K562 (cell line): ENCODE measurements around the gene HUNK. TPM values are rescaled to one million over a fixed set of nuclear protein-coding genes. Genes with fewer than 3 reads are reported as not detected.
A peak's percentile ranks its signal among the peaks of the same experiment; 100 is the strongest.

Source experiments
- ATAC-seq: fragments of 200-7000 bp; cut with Tn5 transposase; 3 replicates; pipeline ENCODE4 v1.9.1; 2020; ENCODE audit warnings: moderate library complexity
- BruUV-seq: library from RNA; stranded (reverse); fragments of 400-500 nt; replicated peaks from 2 replicates; lab custom pipeline; 2021; lab: Mats Ljungman, UMichigan
- CTCF ChIA-PET: fragments of 300-600 bp; formaldehyde crosslinking; extraction: SDS; loops from one replicate; lab custom pipeline; 2021; ENCODE audit warnings: low intra/inter-chr PET ratio; lab: Yijun Ruan, JAX
- POLR2A ChIA-PET: fragments of 300-600, 350-650 bp; sonication (Branson Sonifier 250); formaldehyde crosslinking; extraction: SDS; loops from one replicate; lab custom pipeline; 2021; ENCODE audit warnings: antibody characterized with exemption, inconsistent platforms; lab: Yijun Ruan, JAX
- DNase-seq, 4 experiments: peaks; one replicate each; pipeline versions ENCODE4 v3.0.0 to v3.0.0-alpha.2; 2011 to 2018; ENCODE audit warnings: low spot score in 3 of 4, mixed read lengths in 3 of 4; ENCODE audit errors: extremely low read depth in 1 of 4
- FAIRE-seq: peaks from 2 replicates; lab custom pipeline; 2011; peaks lifted over from hg19 to GRCh38; lab: Jason Lieb, UNC
- H2AFZ ChIP-seq: 2 replicates; pipeline ENCODE4 v1.6.0; 2011; ENCODE audit warnings: low read depth, low read length, control low read depth, inconsistent platforms
- H3K27ac ChIP-seq: fragments of 200-600 bp; 3 replicates; pipeline ENCODE4 v1.8.0; 2011; ENCODE audit warnings: low read depth, mild to moderate bottlenecking, control low read depth, inconsistent platforms, low read length, moderate library complexity, mixed read lengths; ENCODE audit errors: extremely low read depth
- H3K27me3 ChIP-seq, 2 experiments: fragments of 300-600 bp in 1 of 2; 2 replicates in 1 of 2; 3 replicates in 1 of 2; pipeline versions ENCODE4 v1.6.0 to v1.8.0; 2011; ENCODE audit warnings: inconsistent platforms in 2 of 2, low read length in 2 of 2, mild to moderate bottlenecking in 1 of 2, mixed read lengths in 1 of 2, moderate library complexity in 1 of 2; ENCODE audit not compliant: control insufficient read depth in 2 of 2, insufficient read depth in 2 of 2
- H3K36me3 ChIP-seq: fragments of 300-600 bp; 3 replicates; pipeline ENCODE4 v1.8.0; 2011; ENCODE audit warnings: mild to moderate bottlenecking, low read length, inconsistent platforms; ENCODE audit not compliant: control insufficient read depth, insufficient read depth
- H3K4me1 ChIP-seq, 2 experiments: fragments of 200-600 bp in 1 of 2; replicated peaks in 1 of 2; 2 replicates in 1 of 2; 3 replicates in 1 of 2; pipeline versions ENCODE4 v1.5.1 to v1.8.0; 2011; ENCODE audit warnings: inconsistent platforms in 2 of 2, low read length in 2 of 2, mild to moderate bottlenecking in 1 of 2, mixed read lengths in 1 of 2, moderate library complexity in 1 of 2; ENCODE audit not compliant: control insufficient read depth in 2 of 2, insufficient read depth in 2 of 2
- H3K4me2 ChIP-seq: 2 replicates; pipeline ENCODE4 v1.6.1; 2011; ENCODE audit warnings: low read length, control low read depth, inconsistent platforms, mixed read lengths; ENCODE audit not compliant: insufficient read depth
- H3K4me3 ChIP-seq: fragments of 200-600 bp; sonication (generic), shearing (Covaris generic); 2 replicates; pipeline ENCODE4 v1.5.1; 2016; ENCODE audit warnings: control low read depth, inconsistent platforms
- H3K79me2 ChIP-seq: fragments of 200-600 bp; 3 replicates; pipeline ENCODE4 v1.8.0; 2011; ENCODE audit warnings: low read length, inconsistent platforms; ENCODE audit not compliant: control insufficient read depth, insufficient read depth
- H3K9ac ChIP-seq, 2 experiments: 2 replicates each; pipeline versions ENCODE4 v1.6.0 to v1.6.1; 2011; ENCODE audit warnings: low read depth in 2 of 2, low read length in 2 of 2, control low read depth in 1 of 2, inconsistent platforms in 1 of 2, mild to moderate bottlenecking in 1 of 2, mixed read lengths in 1 of 2; ENCODE audit not compliant: insufficient read depth in 1 of 2
- H3K9me1 ChIP-seq: one replicate; pipeline ENCODE4 v1.6.0; 2011; ENCODE audit warnings: inconsistent platforms, mild to moderate bottlenecking, low read length, moderate library complexity; ENCODE audit not compliant: control insufficient read depth, insufficient read depth
- H3K9me3 ChIP-seq: replicated peaks from 2 replicates; pipeline ENCODE4 v1.5.1; 2011; ENCODE audit warnings: low read depth, low read length, inconsistent platforms; ENCODE audit not compliant: control insufficient read depth, insufficient read depth
- H4K20me1 ChIP-seq: replicated peaks from 2 replicates; pipeline ENCODE4 v1.6.1; 2011; ENCODE audit warnings: low read length, inconsistent platforms, mixed read lengths; ENCODE audit not compliant: control insufficient read depth, insufficient read depth
- CTCFL ChIP-seq: IDR thresholded peaks from 2 replicates; pipeline ENCODE4 v1.6.1; 2011; ENCODE audit warnings: borderline replicate concordance, low read depth, mild to moderate bottlenecking, moderate library complexity, low read length; ENCODE audit not compliant: insufficient read depth, poor library complexity, severe bottlenecking
- FUS ChIP-seq: fragments of 200-400 bp; formaldehyde crosslinking; optimal IDR thresholded peaks from 2 replicates; pipeline ENCODE3; 2017; ENCODE audit warnings: low read depth, low read length
- KAT2B ChIP-seq: IDR thresholded peaks from one replicate; pipeline ENCODE4 v1.6.1; 2012; ENCODE audit warnings: low read depth, mild to moderate bottlenecking, control low read depth, inconsistent platforms, low read length, moderate library complexity
- KDM2B ChIP-seq: fragments of 250-450 bp; sonication (Bioruptor Pico); IDR thresholded peaks from 2 replicates; pipeline ENCODE4 v1.8.0; 2021; ENCODE audit warnings: mild to moderate bottlenecking, moderate library complexity
- NCOA6 ChIP-seq: fragments of 450-650 bp; IDR thresholded peaks from 2 replicates; pipeline ENCODE4 v1.6.1; 2017; ENCODE audit warnings: mild to moderate bottlenecking
- RAD21 ChIP-seq, 2 experiments: fragments of 250-450 bp in 1 of 2; fragments of 450-650 bp in 1 of 2; sonication (Bioruptor Pico) in 1 of 2; formaldehyde crosslinking in 1 of 2; IDR thresholded peaks in 1 of 2; conservative IDR thresholded peaks in 1 of 2; 2 replicates each; pipeline versions ENCODE4 v1.4.0 to v1.8.0; 2020 to 2022; ENCODE audit warnings: mild to moderate bottlenecking in 2 of 2, moderate library complexity in 1 of 2
- RBM25 ChIP-seq: fragments of 200-400 bp; formaldehyde crosslinking; IDR thresholded peaks from 2 replicates; pipeline ENCODE4 v1.6.1; 2018; ENCODE audit warnings: low read length, low read depth, moderate library complexity; ENCODE audit not compliant: severe bottlenecking
- SAFB ChIP-seq: fragments of 200-400 bp; formaldehyde crosslinking; IDR thresholded peaks from 2 replicates; pipeline ENCODE4 v1.6.1; 2017; ENCODE audit warnings: low read depth, low read length, borderline replicate concordance
- SMC3 ChIP-seq: conservative IDR thresholded peaks from 2 replicates; pipeline ENCODE4 v1.6.1; 2011; ENCODE audit warnings: low read depth, low read length, improper control_type of control experiment; ENCODE audit not compliant: insufficient read depth
- ZBTB7A ChIP-seq: IDR thresholded peaks from 2 replicates; pipeline ENCODE4 v1.6.1; 2011; ENCODE audit warnings: low read depth, mild to moderate bottlenecking, low read length, moderate library complexity, borderline replicate concordance; ENCODE audit not compliant: control insufficient read depth
- WGBS: fragments of 100-300 bp; shearing (Covaris generic); methylation state at CpG from one replicate; pipeline ENCODE4 v1.1.6; 2016; ENCODE audit warnings: low coverage, mixed read lengths; ENCODE audit not compliant: insufficient coverage; ENCODE audit errors: missing lambda C conversion rate; 5-methylcytosine and 5-hydroxymethylcytosine counted together
- in situ Hi-C: fragments of 300-500 bp; cut with MboI; formaldehyde crosslinking; loops from 4 replicates; pipeline ENCODE4 v1.15.0; 2018; ENCODE audit warnings: inconsistent platforms, mixed read lengths
- intact Hi-C: fragments of 100-400 bp; cut with micrococcal nuclease; formaldehyde crosslinking; loops from 2 replicates; pipeline ENCODE4 v1.14.2; 2022
- polyA plus RNA-seq, 8 experiments: library from polyadenylated mRNA; depleted of rRNA in 4 of 8; stranded (reverse) in 5 of 8; unstranded in 3 of 8; fragments of >200 nt; fragmentation: Nextera tagmentation in 2 of 8; fragmentation: Illumina TruSeq in 1 of 8; extraction: Ambion mirVana in 2 of 8; extraction: Trizol in 1 of 8; gene quantifications; 2 replicates each; pipeline versions ENCODE4 v1.2.1 to v1.2.3, GENCODE V29; 2011 to 2014; ENCODE audit warnings: inconsistent platforms in 1 of 8, missing spikeins in 1 of 8
- total RNA-seq, 7 experiments: library from RNA; depleted of rRNA in 6 of 7; stranded (reverse); fragments of >200 nt in 6 of 7; fragmentation: Illumina TruSeq in 2 of 7; extraction: Trizol in 2 of 7; gene quantifications; 2 replicates each; pipeline versions ENCODE4 v1.2.1 to v1.2.3, GENCODE V29; 2011 to 2021; ENCODE audit warnings: low replicate concordance in 1 of 7
- TF ChIP-seq, protein P1 (sequence below), 2 experiments: IDR thresholded peaks; 2 replicates each; pipeline ENCODE4 v1.6.1; 2011; ENCODE audit warnings: borderline replicate concordance in 1 of 2, control low read depth in 1 of 2, low read depth in 1 of 2, low read length in 1 of 2, mild to moderate bottlenecking in 1 of 2, mixed read lengths in 1 of 2, moderate library complexity in 1 of 2; ENCODE audit not compliant: insufficient read depth in 1 of 2, insufficient read length in 1 of 2, poor library complexity in 1 of 2, severe bottlenecking in 1 of 2; ENCODE audit errors: extremely low read depth in 1 of 2
- TF ChIP-seq, protein P2 (sequence below), 3 experiments: IDR thresholded peaks in 2 of 3; conservative IDR thresholded peaks in 1 of 3; 2 replicates each; pipeline ENCODE4 v1.5.1; 2011 to 2012; ENCODE audit warnings: low read length in 3 of 3, mild to moderate bottlenecking in 3 of 3, control low read depth in 2 of 3, improper control_type of control experiment in 1 of 3, inconsistent platforms in 1 of 3, low read depth in 1 of 3, mixed read lengths in 1 of 3, moderate library complexity in 1 of 3; ENCODE audit not compliant: insufficient read depth in 2 of 3

HUNK gene
- total and polyA plus RNA-seq, 9 of the 15 experiments (the other 6 are each of a cell fraction or from before 2014, with no cell fraction given), result not detected

GRCh38 chr21:31873696-31874599 lies 1.1 kb downstream of the HUNK start:
- H3K4me1 ChIP-seq, result peaks cover 0 to 22% of the 10 kb centered on the region in 2 experiments; a peak in 1 of 5 replicates
- ATAC-seq, result peak; percentile 92
- no peak overlapping the region for H3K4me3 ChIP-seq
- H4K20me1 ChIP-seq, result peaks cover 3% of the 10 kb centered on the region
- 8% methylated on average over 46 of the region's 77 CpGs for WGBS
- H3K27me3 ChIP-seq, result peaks cover 39 to 48% of the 10 kb centered on the region in 2 experiments
- BruUV-seq, result no TSS peak
- no peak overlapping the region for H2AFZ ChIP-seq
- H3K36me3 ChIP-seq, result no peaks in the 10 kb centered on the region
- ChIA-PET CTCF (no interaction called here), POLR2A (no interaction called here)
- no peak for TF ChIP-seq NCOA6
- 0 out of 2 replicates have a peak, but pooled peaks have one; percentile 25 for TF ChIP-seq SAFB
- no peak for TF ChIP-seq KAT2B
- peak; percentile 46 for TF ChIP-seq SMC3
- TF ChIP-seq, protein P1, sequence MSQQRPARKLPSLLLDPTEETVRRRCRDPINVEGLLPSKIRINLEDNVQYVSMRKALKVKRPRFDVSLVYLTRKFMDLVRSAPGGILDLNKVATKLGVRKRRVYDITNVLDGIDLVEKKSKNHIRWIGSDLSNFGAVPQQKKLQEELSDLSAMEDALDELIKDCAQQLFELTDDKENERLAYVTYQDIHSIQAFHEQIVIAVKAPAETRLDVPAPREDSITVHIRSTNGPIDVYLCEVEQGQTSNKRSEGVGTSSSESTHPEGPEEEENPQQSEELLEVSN (IDR thresholded peaks at IDR 0.05; ENCODE audit: borderline replicate concordance in 1 of 2, extremely low read depth in 1 of 2, insufficient read depth in 1 of 2, insufficient read length in 1 of 2, low read depth in 1 of 2, low read length in 1 of 2, poor library complexity in 1 of 2, severe bottlenecking in 1 of 2), result peak in 1 of 2 experiments; percentile 24
- no peak for TF ChIP-seq KDM2B (CRISPR knock-in tag)
- peak; percentile 78; the same call in 1 of the 2 replicates for TF ChIP-seq ZBTB7A
- TF ChIP-seq CTCFL, result peak; percentile 63
- peak; percentile 19 for TF ChIP-seq RBM25
- TF ChIP-seq FUS, result peak; percentile 23
- TF ChIP-seq RAD21 (CRISPR knock-in tag; conservative IDR thresholded peaks at IDR 0.05 in 1 of 2, IDR thresholded peaks at IDR 0.05 in 1 of 2), result peak in 1 of 2 experiments; percentile 40; a peak in 2 of 4 replicates
- TF ChIP-seq, protein P2, sequence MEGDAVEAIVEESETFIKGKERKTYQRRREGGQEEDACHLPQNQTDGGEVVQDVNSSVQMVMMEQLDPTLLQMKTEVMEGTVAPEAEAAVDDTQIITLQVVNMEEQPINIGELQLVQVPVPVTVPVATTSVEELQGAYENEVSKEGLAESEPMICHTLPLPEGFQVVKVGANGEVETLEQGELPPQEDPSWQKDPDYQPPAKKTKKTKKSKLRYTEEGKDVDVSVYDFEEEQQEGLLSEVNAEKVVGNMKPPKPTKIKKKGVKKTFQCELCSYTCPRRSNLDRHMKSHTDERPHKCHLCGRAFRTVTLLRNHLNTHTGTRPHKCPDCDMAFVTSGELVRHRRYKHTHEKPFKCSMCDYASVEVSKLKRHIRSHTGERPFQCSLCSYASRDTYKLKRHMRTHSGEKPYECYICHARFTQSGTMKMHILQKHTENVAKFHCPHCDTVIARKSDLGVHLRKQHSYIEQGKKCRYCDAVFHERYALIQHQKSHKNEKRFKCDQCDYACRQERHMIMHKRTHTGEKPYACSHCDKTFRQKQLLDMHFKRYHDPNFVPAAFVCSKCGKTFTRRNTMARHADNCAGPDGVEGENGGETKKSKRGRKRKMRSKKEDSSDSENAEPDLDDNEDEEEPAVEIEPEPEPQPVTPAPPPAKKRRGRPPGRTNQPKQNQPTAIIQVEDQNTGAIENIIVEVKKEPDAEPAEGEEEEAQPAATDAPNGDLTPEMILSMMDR (IDR thresholded peaks at IDR 0.05 in 2 of 3, conservative IDR thresholded peaks at IDR 0.05 in 1 of 3; ENCODE audit: insufficient read depth in 2 of 3, low read depth in 1 of 3, low read length in 3 of 3), result peak in 2 of 3 experiments; percentile 50 to 77; a peak in 4 of 6 replicates
- H3K9me3 ChIP-seq, result no peaks in the 10 kb centered on the region
- no peak overlapping the region for H3K4me2 ChIP-seq
- intact Hi-C loops, result no loop called here
- peak; percentile 53 to 77 (median 74) for DNase-seq
- H3K79me2 ChIP-seq, result no peaks in the 10 kb centered on the region
- in situ Hi-C loops, result no loop called here
- no peak for FAIRE-seq
- no peaks in the 10 kb centered on the region for H3K9me1 ChIP-seq
- H3K9ac ChIP-seq, result no peak overlapping the region
- H3K27ac ChIP-seq, result no peak overlapping the region
